HUES6 (cell line): ENCODE data around the gene HSD17B12.
A peak's percentile ranks its signal among the peaks of the same experiment; 100 is the strongest.

Experiments used
- H3K27ac ChIP-seq: 2 replicates; pipeline ENCODE4 v1.7.0; 2013; ENCODE audit warnings: low read depth, mild to moderate bottlenecking, low read length, inconsistent platforms
- H3K27me3 ChIP-seq: 2 replicates; pipeline ENCODE4 v1.6.1; 2013; ENCODE audit warnings: low read length; ENCODE audit not compliant: control insufficient read depth, insufficient read depth
- H3K36me3 ChIP-seq: 2 replicates; pipeline ENCODE4 v1.6.1; 2013; ENCODE audit warnings: low read length; ENCODE audit not compliant: control insufficient read depth, insufficient read depth
- H3K4me1 ChIP-seq: 2 replicates; pipeline ENCODE4 v1.6.1; 2013; ENCODE audit warnings: low read length; ENCODE audit not compliant: control insufficient read depth, insufficient read depth
- H3K4me3 ChIP-seq: 2 replicates; pipeline ENCODE4 v1.5.1; 2013; ENCODE audit warnings: low read depth, low read length
- H3K9ac ChIP-seq: one replicate; pipeline ENCODE4 v1.6.1; 2013; ENCODE audit warnings: mild to moderate bottlenecking, low read length
- H3K9me3 ChIP-seq: 2 replicates; pipeline ENCODE4 v1.6.1; 2013; ENCODE audit warnings: low read depth, low read length; ENCODE audit not compliant: control insufficient read depth, insufficient read depth

HSD17B12 gene

GRCh38 chr11:43680521-43681400, at the start of gene HSD17B12:
Gene HSD17B12 (plus strand): TSS chr11:43680738. CDS start chr11:43680828, 90 bp downstream.
- no peaks in the 10 kb centered on the region for H3K27me3 ChIP-seq
- 0 out of 2 replicates have a peak, but pooled peaks cover 3% of the 10 kb centered on the region for H3K9me3 ChIP-seq
- peak within 1 kb of the TSS; percentile 77 for H3K27ac ChIP-seq
- H3K4me1 ChIP-seq, result peaks cover 20% of the 10 kb centered on the region
- peaks cover 23% of the 10 kb centered on the region for H3K36me3 ChIP-seq
- peak within 1 kb of the TSS; percentile 91 for H3K9ac ChIP-seq
- peak within 1 kb of the TSS; percentile 74 for H3K4me3 ChIP-seq

- no peak overlapping the region for H3K27ac ChIP-seq
- H3K9me3 ChIP-seq, result no peaks in the 10 kb centered on the region
- H3K4me1 ChIP-seq, result no peaks in the 10 kb centered on the region
- H3K27me3 ChIP-seq, result peaks cover 9% of the 10 kb centered on the region
- no peaks in the 10 kb centered on the region for H3K36me3 ChIP-seq
- H3K4me3 ChIP-seq, result peak overlapping the region; percentile 31; the same call in 1 of the 2 replicates
- H3K9ac ChIP-seq, result no peak overlapping the region
These were observed 48.8 kb upstream of the HSD17B12 start for GRCh38 chr11:43631732-43632131.

GRCh38 chr11:43632181-43632580, 48.4 kb upstream of the HSD17B12 start:
- no peak overlapping the region for H3K4me3 ChIP-seq
- no peaks in the 10 kb centered on the region for H3K36me3 ChIP-seq
- no peaks in the 10 kb centered on the region for H3K9me3 ChIP-seq
- H3K27ac ChIP-seq, result no peak overlapping the region
- H3K4me1 ChIP-seq, result no peaks in the 10 kb centered on the region
- no peak overlapping the region for H3K9ac ChIP-seq
- H3K27me3 ChIP-seq, result peaks cover 9% of the 10 kb centered on the region

- no peaks in the 10 kb centered on the region for H3K9me3 ChIP-seq
- no peak overlapping the region for H3K4me3 ChIP-seq
- no peaks in the 10 kb centered on the region for H3K36me3 ChIP-seq
- H3K27ac ChIP-seq, result no peak overlapping the region
- peaks cover 10% of the 10 kb centered on the region for H3K27me3 ChIP-seq
- H3K4me1 ChIP-seq, result peaks cover 5% of the 10 kb centered on the region; the same call in 1 of the 2 replicates
- H3K9ac ChIP-seq, result no peak overlapping the region
These were observed 41.8 kb upstream of the HSD17B12 start for GRCh38 chr11:43638717-43639116.

GRCh38 chr11:43639224-43639623, 41.3 kb upstream of the HSD17B12 start:
- Histone ChIP-seq H3K4me1 (peaks cover 5% of the 10 kb centered on the region; the same call in 1 of the 2 replicates), H3K9me3 (no peaks in the 10 kb centered on the region), H3K9ac (no peak overlapping the region), H3K27me3 (peaks cover 10% of the 10 kb centered on the region), H3K36me3 (no peaks in the 10 kb centered on the region), H3K27ac (no peak overlapping the region), H3K4me3 (no peak overlapping the region)

- H3K27me3 ChIP-seq, result peaks cover 10% of the 10 kb centered on the region
- no peak overlapping the region for H3K9ac ChIP-seq
- no peak overlapping the region for H3K27ac ChIP-seq
- no peak overlapping the region for H3K4me3 ChIP-seq
- H3K4me1 ChIP-seq, result peaks cover 6% of the 10 kb centered on the region; the same call in 1 of the 2 replicates
- H3K36me3 ChIP-seq, result no peaks in the 10 kb centered on the region
- no peaks in the 10 kb centered on the region for H3K9me3 ChIP-seq
These were observed 40.6 kb upstream of the HSD17B12 start for GRCh38 chr11:43639920-43640319.

- H3K9ac ChIP-seq, result peak overlapping the region; percentile 94
- peaks cover 9% of the 10 kb centered on the region for H3K27me3 ChIP-seq
- H3K36me3 ChIP-seq, result no peaks in the 10 kb centered on the region
- H3K27ac ChIP-seq, result peak overlapping the region; percentile 74
- 0 out of 2 replicates have a peak, but pooled peaks cover 4% of the 10 kb centered on the region for H3K4me1 ChIP-seq
- H3K9me3 ChIP-seq, result no peaks in the 10 kb centered on the region
- peak overlapping the region; percentile 95 for H3K4me3 ChIP-seq
These were observed 36.5 kb upstream of the HSD17B12 start for GRCh38 chr11:43643898-43644620.

GRCh38 chr11:43644621-43645299, 35.8 kb upstream of the HSD17B12 start:
- Histone ChIP-seq H3K27ac (no peak overlapping the region), H3K9ac (peak overlapping the region; percentile 94), H3K36me3 (no peaks in the 10 kb centered on the region)

GRCh38 chr11:43646767-43647166, 33.8 kb upstream of the HSD17B12 start:
- Histone ChIP-seq H3K27me3 (no peaks in the 10 kb centered on the region), H3K4me3 (no peak overlapping the region), H3K36me3 (no peaks in the 10 kb centered on the region), H3K27ac (no peak overlapping the region), H3K9ac (no peak overlapping the region), H3K4me1 (0 out of 2 replicates have a peak, but pooled peaks cover 4% of the 10 kb centered on the region), H3K9me3 (no peaks in the 10 kb centered on the region)

More at GRCh38 chr11:43644621-43645299, 35.8 kb upstream of the HSD17B12 start:
- Histone ChIP-seq H3K4me3 (peak overlapping the region; percentile 95), H3K9me3 (no peaks in the 10 kb centered on the region), H3K4me1 (0 out of 2 replicates have a peak, but pooled peaks cover 4% of the 10 kb centered on the region), H3K27me3 (peaks cover 2% of the 10 kb centered on the region; the same call in 1 of the 2 replicates)

GRCh38 chr11:43648888-43649287, 31.6 kb upstream of the HSD17B12 start:
- Histone ChIP-seq H3K27ac (no peak overlapping the region), H3K9ac (no peak overlapping the region), H3K36me3 (no peaks in the 10 kb centered on the region), H3K9me3 (no peaks in the 10 kb centered on the region), H3K4me1 (0 out of 2 replicates have a peak, but pooled peaks cover 4% of the 10 kb centered on the region), H3K27me3 (no peaks in the 10 kb centered on the region), H3K4me3 (no peak overlapping the region)
